Activated T-cell treated with anti-CD3 and anti-CD28 coated beads for 24 hours (primary cell): ENCODE measurements around the gene ZNF283.
"Not testable (repeated sequence)": the region's sequence is repeated elsewhere in the genome, so short reads cannot be mapped to it uniquely, and the experiment has no call there.

ENCODE experiments used
- DNase-seq: peaks from one replicate; pipeline ENCODE4 v3.0.0-alpha.2; 2020; ENCODE audit warnings: low read depth

Gene ZNF283

DNA sequence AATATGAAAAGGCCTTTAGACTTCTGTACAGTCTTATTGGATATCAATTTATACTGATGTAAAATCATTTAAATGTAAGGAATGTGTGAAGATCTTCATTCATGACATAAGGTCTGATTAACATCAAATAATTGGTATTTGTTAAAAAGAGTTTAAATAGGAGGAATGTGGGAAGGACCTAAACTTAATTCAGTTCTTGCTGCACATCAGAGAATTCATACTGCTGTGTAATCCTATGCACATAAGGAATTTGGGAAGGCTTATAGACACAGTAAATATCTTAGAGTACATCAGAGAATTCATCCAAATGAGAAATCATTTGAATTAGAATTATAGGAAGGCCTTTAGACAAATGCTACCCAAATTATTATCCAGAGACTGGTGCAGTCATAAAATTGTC is 21.7 kb downstream of the ZNF283 start:
- no peak for DNase-seq

DNA sequence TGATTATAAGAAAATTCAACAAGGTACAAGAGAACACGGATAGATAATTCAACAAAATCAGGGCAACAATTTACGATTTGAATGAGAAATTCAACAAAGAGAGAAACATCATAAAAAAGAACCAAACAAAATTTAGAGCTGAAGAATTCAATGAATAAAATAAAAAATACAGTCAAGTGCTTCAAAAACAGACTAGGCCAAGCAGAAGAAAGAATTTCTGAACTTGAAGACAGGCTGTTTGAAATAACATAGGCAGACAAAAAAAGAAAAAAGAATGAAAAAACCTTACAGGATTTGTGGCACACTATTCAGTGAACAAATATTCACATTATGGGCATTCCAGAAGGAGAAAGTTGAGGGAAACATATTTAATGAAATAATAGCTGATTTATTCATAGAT is 31.1 kb downstream of the ZNF283 start:
- DNase-seq: no peak

DNA sequence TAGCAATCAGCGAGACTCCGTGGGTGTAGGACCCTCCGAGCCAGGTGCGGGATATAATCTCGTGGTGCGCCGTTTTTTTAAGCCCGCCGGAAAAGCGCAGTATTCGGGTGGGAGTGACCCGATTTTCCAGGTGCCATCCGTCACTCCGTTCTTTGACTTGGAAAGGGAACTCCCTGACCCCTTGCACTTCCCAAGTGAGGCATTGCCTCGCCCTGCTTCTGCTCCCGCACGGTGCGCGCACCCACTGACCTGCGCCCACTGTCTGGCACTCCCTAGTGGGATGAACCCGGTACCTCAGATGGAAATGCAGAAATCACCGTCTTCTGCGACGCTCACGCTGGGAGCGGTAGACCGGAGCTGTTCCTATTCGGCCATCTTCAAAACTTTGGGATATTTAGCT is 39.8 kb downstream of the ZNF283 start:
- DNase-seq: not testable (repeated sequence)

DNA sequence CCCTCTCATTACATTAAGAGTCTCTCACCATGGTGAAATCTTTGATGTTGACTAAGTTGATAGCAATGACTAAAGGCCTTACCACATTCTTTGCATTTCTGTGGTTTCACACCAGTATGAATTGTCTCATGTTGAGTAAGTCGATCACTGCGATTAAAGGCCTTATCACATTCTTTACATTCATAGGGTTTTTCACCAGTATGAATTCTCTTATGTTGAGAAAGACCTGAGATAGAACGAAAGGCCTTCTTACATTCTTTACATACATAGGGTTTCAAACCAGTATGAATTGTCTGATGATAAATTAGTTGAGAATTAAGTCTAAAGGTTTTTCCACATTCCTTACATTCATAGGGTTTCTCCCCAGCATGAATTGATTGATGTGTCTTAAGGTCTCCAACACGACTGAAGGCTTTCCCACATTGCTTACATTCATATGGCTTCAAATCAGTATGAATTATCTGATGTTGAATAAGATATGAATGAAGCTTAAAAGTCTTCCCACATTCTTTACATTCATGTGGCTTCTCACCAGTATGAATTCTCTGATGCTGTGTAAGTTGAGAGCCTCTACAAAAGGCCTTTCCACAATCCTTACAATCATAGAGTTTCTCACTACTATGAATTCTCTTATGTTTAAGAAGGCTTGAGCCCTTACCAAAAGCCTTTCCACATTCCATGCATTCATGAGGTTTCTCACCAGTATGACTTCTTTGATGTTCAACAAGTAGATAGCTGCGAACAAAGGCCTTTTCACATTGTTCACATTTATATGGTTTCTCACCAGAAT is 45.6 kb downstream of the ZNF283 start:
- DNase-seq: no peak

DNA sequence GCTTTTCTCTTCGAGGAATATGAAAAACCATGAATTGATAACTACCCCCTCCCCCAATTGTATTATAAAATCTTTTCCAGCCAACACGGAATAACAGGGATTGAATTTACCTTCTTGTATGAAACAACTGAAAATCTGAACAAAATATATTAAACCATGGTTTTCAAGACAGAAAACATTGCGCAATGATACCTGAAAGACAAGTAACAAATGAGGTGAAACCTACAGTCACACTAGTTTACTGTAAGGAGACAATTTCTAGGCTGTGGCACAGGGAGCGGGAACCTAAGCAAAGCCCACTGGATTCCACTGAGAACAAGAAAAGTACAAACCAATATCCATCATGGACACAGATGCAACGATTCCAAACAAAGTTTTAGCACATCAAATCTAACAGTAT is 53.4 kb downstream of the ZNF283 start:
- no peak for DNase-seq

DNA sequence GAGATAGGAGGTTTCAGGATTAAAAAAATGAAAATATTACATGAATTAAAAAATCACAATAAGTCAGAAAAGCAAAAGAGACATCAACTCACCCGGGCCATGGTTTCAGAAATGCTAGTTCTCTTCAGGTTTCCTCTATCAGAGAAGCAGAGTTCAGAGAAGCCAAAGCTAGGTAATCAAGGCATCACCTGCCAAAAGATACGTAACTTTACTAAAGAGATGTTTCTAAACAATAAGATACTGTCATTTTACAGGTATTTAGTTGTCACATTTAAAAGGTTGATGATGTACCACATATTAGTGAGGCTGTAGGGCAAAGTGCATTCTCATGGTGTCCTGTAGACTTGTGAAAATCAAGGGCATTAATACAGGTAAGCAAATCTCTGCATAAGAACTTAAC is 56.7 kb downstream of the ZNF283 start, which contains the start of gene ZNF404:
Gene ZNF404, minus strand, starts transcription at position 101 of the 400 bp plus-strand sequence.
- no peak for DNase-seq

DNA sequence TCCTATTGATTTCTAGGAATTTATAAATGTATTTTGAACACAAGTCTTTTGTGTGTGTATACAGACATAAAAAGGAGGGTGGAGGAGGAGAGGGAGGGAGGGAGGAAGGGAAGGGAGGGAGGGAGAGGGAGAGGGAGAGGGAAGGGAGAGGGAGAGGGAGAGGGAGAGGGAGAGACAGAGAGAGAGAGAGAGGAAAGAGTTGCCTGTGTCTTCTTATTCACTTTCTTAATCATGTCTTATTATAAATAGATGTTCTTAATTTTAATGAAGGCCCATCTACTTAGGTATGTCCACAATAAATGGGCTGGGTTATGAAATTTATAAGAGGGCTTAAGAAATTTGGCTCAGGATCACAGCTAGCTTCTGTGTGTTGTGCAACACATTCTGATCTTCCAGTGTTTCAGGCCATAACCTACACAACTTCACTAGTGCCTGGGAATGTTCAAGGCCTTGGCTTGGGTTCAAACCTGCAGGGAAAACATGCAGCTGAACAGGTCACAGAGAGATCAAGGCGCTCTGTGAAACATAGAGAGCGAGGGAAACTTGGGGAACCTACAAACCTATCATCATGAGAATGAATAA is 68.7 kb downstream of the ZNF283 start:
- DNase-seq: no peak
